OCI-LY3 (cell line): ENCODE data around the gene WEE1.

Source experiments
- EZH2phosphoT487 ChIP-seq: fragments of 200-600 bp; shearing (Covaris generic); IDR thresholded peaks from 2 replicates; pipeline ENCODE4 v1.6.1; 2018; ENCODE audit warnings: antibody characterized with exemption, mixed run types, low read depth
- TF ChIP-seq, protein P1 (sequence below): fragments of 200-600, 300-600 bp; sonication (generic); IDR thresholded peaks from 2 replicates; pipeline ENCODE4 v1.5.1; 2014; ENCODE audit warnings: antibody characterized with exemption, low read length, low read depth

DNA sequence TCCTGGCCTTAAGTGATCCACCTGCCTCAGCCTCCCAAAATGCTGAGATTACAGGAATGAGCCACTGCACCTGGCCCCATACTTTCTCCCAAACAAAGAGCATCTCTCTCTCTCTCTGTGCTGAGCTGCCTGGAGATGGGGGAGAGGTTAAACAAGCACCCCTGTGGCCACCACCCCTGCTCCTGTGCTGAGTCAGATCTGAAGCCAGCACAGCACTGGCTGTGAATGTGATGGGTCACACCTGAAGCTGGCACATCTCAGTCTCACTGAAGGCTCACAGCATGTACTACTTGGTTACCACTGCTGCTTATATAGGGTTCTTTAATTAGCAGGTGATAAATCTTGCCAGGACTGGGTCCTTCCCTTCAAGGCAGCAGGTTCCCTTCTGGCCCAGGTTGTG is 10.8 kb upstream of the WEE1 start:
- TF ChIP-seq, protein P1, sequence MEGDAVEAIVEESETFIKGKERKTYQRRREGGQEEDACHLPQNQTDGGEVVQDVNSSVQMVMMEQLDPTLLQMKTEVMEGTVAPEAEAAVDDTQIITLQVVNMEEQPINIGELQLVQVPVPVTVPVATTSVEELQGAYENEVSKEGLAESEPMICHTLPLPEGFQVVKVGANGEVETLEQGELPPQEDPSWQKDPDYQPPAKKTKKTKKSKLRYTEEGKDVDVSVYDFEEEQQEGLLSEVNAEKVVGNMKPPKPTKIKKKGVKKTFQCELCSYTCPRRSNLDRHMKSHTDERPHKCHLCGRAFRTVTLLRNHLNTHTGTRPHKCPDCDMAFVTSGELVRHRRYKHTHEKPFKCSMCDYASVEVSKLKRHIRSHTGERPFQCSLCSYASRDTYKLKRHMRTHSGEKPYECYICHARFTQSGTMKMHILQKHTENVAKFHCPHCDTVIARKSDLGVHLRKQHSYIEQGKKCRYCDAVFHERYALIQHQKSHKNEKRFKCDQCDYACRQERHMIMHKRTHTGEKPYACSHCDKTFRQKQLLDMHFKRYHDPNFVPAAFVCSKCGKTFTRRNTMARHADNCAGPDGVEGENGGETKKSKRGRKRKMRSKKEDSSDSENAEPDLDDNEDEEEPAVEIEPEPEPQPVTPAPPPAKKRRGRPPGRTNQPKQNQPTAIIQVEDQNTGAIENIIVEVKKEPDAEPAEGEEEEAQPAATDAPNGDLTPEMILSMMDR: no peak
- TF ChIP-seq EZH2phosphoT487: no peak
